ENCODE data around the gene FHL2. TPM values are rescaled to one million over a fixed set of nuclear protein-coding genes. Genes with fewer than 3 reads are reported as not detected.
A peak's percentile ranks its signal among the peaks of the same experiment; 100 is the strongest.

FHL2 gene
- polyA plus RNA-seq, 1 donor (not counting 4 experiments of a cell fraction or from before 2014, with no cell fraction given), result 132 TPM

DNA sequence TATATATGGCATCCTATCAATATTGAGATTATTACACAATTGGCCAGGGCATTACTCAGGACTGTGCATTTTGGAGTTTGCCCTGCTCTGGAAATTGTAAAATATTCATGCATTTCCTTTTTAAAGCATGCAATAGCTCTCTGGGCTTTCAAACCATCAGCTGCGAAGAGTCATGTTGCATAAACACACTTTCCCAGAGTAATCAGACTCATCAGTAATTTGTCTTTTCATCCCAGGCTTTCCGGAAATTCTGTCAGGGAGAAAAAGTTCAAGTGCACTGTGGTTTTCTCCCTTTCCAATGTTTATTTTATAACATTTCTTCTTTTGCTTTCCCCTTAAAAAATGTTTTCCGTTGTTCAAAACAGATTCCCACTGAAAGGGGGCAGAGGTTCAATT lies 38.9 kb upstream of the FHL2 start:
- Histone ChIP-seq H3K4me2 (ENCODE audit: control insufficient read depth, extremely low read depth, insufficient read depth, low read depth, low read length) (no peak overlapping the region), H3K27ac (ENCODE audit: control insufficient read depth, insufficient read depth, low read length) (no peak overlapping the region), H3K9me1 (ENCODE audit: control insufficient read depth, extremely low read depth, insufficient read depth, low read length) (no peaks in the 10 kb centered on the region), H3K27me3 (ENCODE audit: control insufficient read depth, extremely low read depth, insufficient read depth, low read length) (no peaks in the 10 kb centered on the region), H2AFZ (ENCODE audit: control insufficient read depth, low read length) (no peak overlapping the region), H3K9me3 (ENCODE audit: control insufficient read depth, low read depth, low read length) (no peaks in the 10 kb centered on the region), H3K79me2 (ENCODE audit: control insufficient read depth, insufficient read depth, low read length) (no peaks in the 10 kb centered on the region), H3K9ac (ENCODE audit: control insufficient read depth, extremely low read depth, insufficient read depth, low read length) (no peak overlapping the region), H3K36me3 (ENCODE audit: control insufficient read depth in 2 of 2, extremely low read depth in 1 of 2, insufficient read depth in 2 of 2, low read length in 2 of 2) (no peaks in the 10 kb centered on the region), H3K4me3 (ENCODE audit: control insufficient read depth in 2 of 3, extremely low read depth in 1 of 3, insufficient read depth in 2 of 3, low read depth in 1 of 3, low read length in 3 of 3) (no peak overlapping the region), H4K20me1 (ENCODE audit: control insufficient read depth, extremely low read depth, insufficient read depth, low read length) (no peaks in the 10 kb centered on the region), H3K4me1 (ENCODE audit: control insufficient read depth, extremely low read depth, insufficient read depth, low read length) (no peaks in the 10 kb centered on the region)
- TF ChIP-seq, protein P1, sequence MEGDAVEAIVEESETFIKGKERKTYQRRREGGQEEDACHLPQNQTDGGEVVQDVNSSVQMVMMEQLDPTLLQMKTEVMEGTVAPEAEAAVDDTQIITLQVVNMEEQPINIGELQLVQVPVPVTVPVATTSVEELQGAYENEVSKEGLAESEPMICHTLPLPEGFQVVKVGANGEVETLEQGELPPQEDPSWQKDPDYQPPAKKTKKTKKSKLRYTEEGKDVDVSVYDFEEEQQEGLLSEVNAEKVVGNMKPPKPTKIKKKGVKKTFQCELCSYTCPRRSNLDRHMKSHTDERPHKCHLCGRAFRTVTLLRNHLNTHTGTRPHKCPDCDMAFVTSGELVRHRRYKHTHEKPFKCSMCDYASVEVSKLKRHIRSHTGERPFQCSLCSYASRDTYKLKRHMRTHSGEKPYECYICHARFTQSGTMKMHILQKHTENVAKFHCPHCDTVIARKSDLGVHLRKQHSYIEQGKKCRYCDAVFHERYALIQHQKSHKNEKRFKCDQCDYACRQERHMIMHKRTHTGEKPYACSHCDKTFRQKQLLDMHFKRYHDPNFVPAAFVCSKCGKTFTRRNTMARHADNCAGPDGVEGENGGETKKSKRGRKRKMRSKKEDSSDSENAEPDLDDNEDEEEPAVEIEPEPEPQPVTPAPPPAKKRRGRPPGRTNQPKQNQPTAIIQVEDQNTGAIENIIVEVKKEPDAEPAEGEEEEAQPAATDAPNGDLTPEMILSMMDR (optimal IDR thresholded peaks at IDR 0.05 in 1 of 3, IDR thresholded peaks at IDR 0.05 in 1 of 3, conservative IDR thresholded peaks at IDR 0.05 in 1 of 3; ENCODE audit: extremely low read depth in 1 of 3, insufficient read depth in 2 of 3, low read length in 3 of 3), result no peak
- TF ChIP-seq EZH2 (IDR thresholded peaks at IDR 0.05; ENCODE audit: low read length), result no peak
- no peak for DNase-seq (ENCODE audit: low read depth, low spot score)
- dilution Hi-C loops (cut with MboI; ENCODE audit: extremely low pct_ligation_motif_present, low sequenced_read_pairs), result no loop called here
- FAIRE-seq, result no peak

DNA sequence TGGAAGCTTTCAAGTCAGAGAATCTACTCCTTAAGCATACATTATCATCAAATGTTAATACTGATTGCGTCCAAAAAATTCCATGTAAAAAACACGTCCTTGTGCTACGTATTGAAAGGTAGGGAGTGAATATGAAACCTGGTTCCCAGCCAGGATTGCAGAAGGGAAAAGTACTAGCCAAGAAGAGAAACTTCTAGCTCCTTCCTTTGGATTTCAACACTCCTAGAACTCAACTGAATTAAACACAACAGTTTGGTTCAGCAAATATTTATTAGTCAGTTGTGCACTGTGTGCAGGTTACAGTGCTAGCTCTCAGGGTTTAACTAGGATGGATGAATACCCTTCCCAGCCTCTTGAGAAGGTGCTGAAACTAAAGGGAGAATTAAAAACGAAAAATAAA lies 33.9 kb upstream of the FHL2 start:
- DNase-seq (ENCODE audit: low read depth, low spot score) (no peak), FAIRE-seq (no peak)
- dilution Hi-C loops (cut with MboI; ENCODE audit: extremely low pct_ligation_motif_present, low sequenced_read_pairs), result no loop called here
- no peaks in the 10 kb centered on the region for H3K79me2 ChIP-seq (ENCODE audit: control insufficient read depth, insufficient read depth, low read length)
- H3K9me3 ChIP-seq (ENCODE audit: control insufficient read depth, low read depth, low read length), result no peaks in the 10 kb centered on the region
- TF ChIP-seq, protein P1 (optimal IDR thresholded peaks at IDR 0.05 in 1 of 3, IDR thresholded peaks at IDR 0.05 in 1 of 3, conservative IDR thresholded peaks at IDR 0.05 in 1 of 3; ENCODE audit: extremely low read depth in 1 of 3, insufficient read depth in 2 of 3, low read length in 3 of 3), result no peak
- peak overlapping the region; percentile 11 for H2AFZ ChIP-seq (ENCODE audit: control insufficient read depth, low read length)
- H3K4me3 ChIP-seq (ENCODE audit: control insufficient read depth in 2 of 3, extremely low read depth in 1 of 3, insufficient read depth in 2 of 3, low read depth in 1 of 3, low read length in 3 of 3), result no peak overlapping the region
- H3K27ac ChIP-seq (ENCODE audit: control insufficient read depth, insufficient read depth, low read length), result no peak overlapping the region
- no peaks in the 10 kb centered on the region for H3K27me3 ChIP-seq (ENCODE audit: control insufficient read depth, extremely low read depth, insufficient read depth, low read length)
- no peaks in the 10 kb centered on the region for H3K36me3 ChIP-seq (ENCODE audit: control insufficient read depth in 2 of 2, extremely low read depth in 1 of 2, insufficient read depth in 2 of 2, low read length in 2 of 2)
- no peak overlapping the region for H3K9ac ChIP-seq (ENCODE audit: control insufficient read depth, extremely low read depth, insufficient read depth, low read length)
- H3K4me1 ChIP-seq (ENCODE audit: control insufficient read depth, extremely low read depth, insufficient read depth, low read length), result peaks cover 9% of the 10 kb centered on the region
- no peak overlapping the region for H3K4me2 ChIP-seq (ENCODE audit: control insufficient read depth, extremely low read depth, insufficient read depth, low read depth, low read length)
- no peaks in the 10 kb centered on the region for H3K9me1 ChIP-seq (ENCODE audit: control insufficient read depth, extremely low read depth, insufficient read depth, low read length)
- H4K20me1 ChIP-seq (ENCODE audit: control insufficient read depth, extremely low read depth, insufficient read depth, low read length), result no peaks in the 10 kb centered on the region
